PC-9 (cell line): ENCODE data around the gene SC5D.

Experiments
- EZH2 ChIP-seq: fragments of 200-600 bp; sonication (generic); IDR thresholded peaks from 2 replicates; pipeline ENCODE4 v1.8.0; 2017; ENCODE audit warnings: antibody characterized with exemption, low read depth
- TF ChIP-seq, protein P1 (sequence below): fragments of 200-600 bp; sonication (generic); conservative IDR thresholded peaks from 2 replicates; pipeline ENCODE4 v1.6.1; 2017; ENCODE audit warnings: mixed run types, antibody characterized with exemption, mild to moderate bottlenecking, moderate library complexity

DNA sequence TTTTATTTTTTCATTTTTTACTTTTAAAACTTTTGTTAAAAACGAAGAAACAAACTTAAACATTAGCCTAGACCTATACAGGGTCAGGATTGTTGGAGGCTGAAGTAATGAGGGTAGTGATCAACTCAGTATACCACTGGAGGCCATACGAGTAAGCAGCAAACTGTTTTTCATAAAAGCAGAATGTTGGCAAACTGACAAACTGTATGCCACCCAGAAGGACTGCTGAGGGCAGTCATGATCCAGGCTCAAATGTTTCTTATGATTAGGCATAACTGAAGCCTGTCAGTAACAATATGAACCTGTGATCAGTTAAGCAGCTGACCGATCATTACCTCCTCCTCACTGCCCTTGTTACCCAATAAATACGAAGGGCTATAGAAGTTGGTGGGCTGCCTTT is 10.2 kb upstream of the SC5D start:
- TF ChIP-seq, protein P1, sequence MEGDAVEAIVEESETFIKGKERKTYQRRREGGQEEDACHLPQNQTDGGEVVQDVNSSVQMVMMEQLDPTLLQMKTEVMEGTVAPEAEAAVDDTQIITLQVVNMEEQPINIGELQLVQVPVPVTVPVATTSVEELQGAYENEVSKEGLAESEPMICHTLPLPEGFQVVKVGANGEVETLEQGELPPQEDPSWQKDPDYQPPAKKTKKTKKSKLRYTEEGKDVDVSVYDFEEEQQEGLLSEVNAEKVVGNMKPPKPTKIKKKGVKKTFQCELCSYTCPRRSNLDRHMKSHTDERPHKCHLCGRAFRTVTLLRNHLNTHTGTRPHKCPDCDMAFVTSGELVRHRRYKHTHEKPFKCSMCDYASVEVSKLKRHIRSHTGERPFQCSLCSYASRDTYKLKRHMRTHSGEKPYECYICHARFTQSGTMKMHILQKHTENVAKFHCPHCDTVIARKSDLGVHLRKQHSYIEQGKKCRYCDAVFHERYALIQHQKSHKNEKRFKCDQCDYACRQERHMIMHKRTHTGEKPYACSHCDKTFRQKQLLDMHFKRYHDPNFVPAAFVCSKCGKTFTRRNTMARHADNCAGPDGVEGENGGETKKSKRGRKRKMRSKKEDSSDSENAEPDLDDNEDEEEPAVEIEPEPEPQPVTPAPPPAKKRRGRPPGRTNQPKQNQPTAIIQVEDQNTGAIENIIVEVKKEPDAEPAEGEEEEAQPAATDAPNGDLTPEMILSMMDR, result no peak
- TF ChIP-seq EZH2, result no peak
